COLO668 (cell line): ENCODE data around the gene PLPP3.

ENCODE experiments used
- DNase-seq: peaks from one replicate; lab custom pipeline; 2025; ENCODE audit not compliant: unreplicated experiment; lab: John Stamatoyannopoulos, UW

Gene PLPP3

GRCh38 chr1:56501426-56501825 is 77.9 kb downstream of the PLPP3 start:
- no peak for DNase-seq

- no peak for DNase-seq
These were observed 82.3 kb downstream of the PLPP3 start for GRCh38 chr1:56496821-56497772.

GRCh38 chr1:56496158-56496557 is 83.2 kb downstream of the PLPP3 start:
- no peak for DNase-seq

GRCh38 chr1:56495538-56495937 is 83.8 kb downstream of the PLPP3 start:
- DNase-seq = no peak

GRCh38 chr1:56494306-56494705 is 85.1 kb downstream of the PLPP3 start:
- no peak for DNase-seq

- DNase-seq = no peak
These were observed 85.5 kb downstream of the PLPP3 start for GRCh38 chr1:56493826-56494225.

- no peak for DNase-seq
These were observed 87.9 kb downstream of the PLPP3 start for GRCh38 chr1:56491441-56491840.

GRCh38 chr1:56490619-56491018 is 88.7 kb downstream of the PLPP3 start:
- DNase-seq = no peak

GRCh38 chr1:56489695-56490094 is 89.7 kb downstream of the PLPP3 start:
- no peak for DNase-seq

- DNase-seq = no peak
These were observed 94.7 kb downstream of the PLPP3 start for GRCh38 chr1:56484695-56485094.

GRCh38 chr1:56483104-56483503 is 96.3 kb downstream of the PLPP3 start:
- DNase-seq = no peak

GRCh38 chr1:56482486-56482885 is 96.9 kb downstream of the PLPP3 start:
- DNase-seq = no peak

- DNase-seq = no peak
These were observed 98.1 kb downstream of the PLPP3 start for GRCh38 chr1:56481140-56481694.

GRCh38 chr1:56478734-56479133 is 100.6 kb downstream of the PLPP3 start:
- no peak for DNase-seq

GRCh38 chr1:56477164-56478111 is 101.9 kb downstream of the PLPP3 start:
- no peak for DNase-seq

- no peak for DNase-seq
These were observed 105.6 kb downstream of the PLPP3 start for GRCh38 chr1:56473582-56474270.

- DNase-seq = no peak
These were observed 106.5 kb downstream of the PLPP3 start for GRCh38 chr1:56472860-56473259.

- no peak for DNase-seq
These were observed 109.6 kb downstream of the PLPP3 start for GRCh38 chr1:56469640-56470371.

- DNase-seq = no peak
These were observed 110.8 kb downstream of the PLPP3 start for GRCh38 chr1:56468518-56468917.

GRCh38 chr1:56466538-56466937 is 112.8 kb downstream of the PLPP3 start:
- no peak for DNase-seq
